Stomach (tissue), 9 donors: ENCODE data around the gene MALT1. TPM values are rescaled to one million over a fixed set of nuclear protein-coding genes. Genes with fewer than 3 reads are reported as not detected.
A peak's percentile ranks its signal among the peaks of the same experiment; 100 is the strongest.

Experiments
- DNase-seq, 2 donors: peaks; one replicate each; pipeline versions ENCODE4 v3.0.0 to v3.0.0-alpha.2; 2013 to 2019
- H3K27ac ChIP-seq, 5 donors: fragments of 200-600 bp in 4 of 5; sonication (generic) in 4 of 5; one replicate each; pipeline ENCODE4 v1.5.1; 2013 to 2019; ENCODE audit warnings: mild to moderate bottlenecking in 1 of 5, moderate library complexity in 1 of 5
- H3K27me3 ChIP-seq, 3 donors: fragments of 200-600 bp; sonication (generic); one replicate each; pipeline ENCODE4 v1.5.1; 2017 to 2019; ENCODE audit warnings: mixed run types in 1 of 3
- H3K36me3 ChIP-seq, 4 donors: fragments of 200-600 bp; sonication (generic); 1 replicate in 3 of 4; 2 replicates in 1 of 4; pipeline ENCODE4 v1.5.1; 2016 to 2019
- H3K4me1 ChIP-seq, 4 donors: fragments of 200-600 bp; sonication (generic); one replicate each; pipeline ENCODE4 v1.5.1; 2016 to 2019
- H3K4me3 ChIP-seq, 4 donors: fragments of 200-600 bp; sonication (generic) in 3 of 4; one replicate each; pipeline ENCODE4 v1.5.1; 2016 to 2019; ENCODE audit warnings: mild to moderate bottlenecking in 1 of 4
- H3K9me3 ChIP-seq, 4 donors: fragments of 200-600 bp; sonication (generic); one replicate each; pipeline ENCODE4 v1.5.1; 2016 to 2019
- CTCF ChIP-seq, 7 experiments: fragments of 450-650 bp in 4 of 7; fragments of 200-600 bp in 3 of 7; sonication (generic) in 3 of 7; IDR thresholded peaks; one replicate each; pipeline ENCODE4 v1.5.1; 2016 to 2019; ENCODE audit warnings: antibody characterized with exemption in 7 of 7, control low read depth in 2 of 7, mild to moderate bottlenecking in 1 of 7
- EP300 ChIP-seq: sonication (generic); formaldehyde crosslinking; IDR thresholded peaks from one replicate; pipeline ENCODE4 v1.6.1; 2017; ENCODE audit warnings: antibody characterized with exemption
- POLR2A ChIP-seq, 4 donors: fragments of 450-650 bp; IDR thresholded peaks; one replicate each; pipeline ENCODE4 v1.6.1; 2016; ENCODE audit warnings: antibody characterized with exemption in 4 of 4, control low read depth in 2 of 4, mild to moderate bottlenecking in 1 of 4, moderate library complexity in 1 of 4
- POLR2AphosphoS5 ChIP-seq, 3 donors: sonication (generic); formaldehyde crosslinking; IDR thresholded peaks; one replicate each; pipeline ENCODE4 v1.6.1; 2016; ENCODE audit warnings: antibody characterized with exemption in 3 of 3
- WGBS, 5 donors: extraction: QIAGEN DNeasy Blood & Tissue Kit in 3 of 5; methylation state at CpG; one replicate each; pipeline versions ENCODE4 v1.1.5 to v1.1.7; 2013 to 2018; 5-methylcytosine and 5-hydroxymethylcytosine counted together
- intact Hi-C: fragments of 100-400 bp; cut with DNase I; formaldehyde crosslinking; loops from one replicate; pipeline ENCODE4 v1.15.1; 2023; ENCODE audit warnings: low total_unique reads
- polyA plus RNA-seq, 3 donors: library from polyadenylated mRNA; stranded (reverse); fragments of 200-250 nt; gene quantifications; one replicate each; pipeline ENCODE4 v1.2.3, GENCODE V29; 2013
- total RNA-seq, 5 donors: library from RNA; depleted of rRNA; stranded (reverse); fragments of >200 nt; gene quantifications; one replicate each; pipeline versions ENCODE4 v1.1.0 to v1.2.3, GENCODE V29; 2014 to 2016
- donor health status: healthy with polysubstance abuse.
- donor health status: Bipolar disorder and iron deficiency.
- donor health status: healthy.

MALT1 gene
- total and polyA plus RNA-seq, 8 donors = 4.9 to 85.7 (median 13.8) TPM

- H3K36me3 ChIP-seq = no peaks in the 10 kb centered on the region
- WGBS, 5 donors = 44 to 56% (median 49%) methylated on average over 3 of the region's 3 CpGs
Measured at GRCh38 chr18:58674863-58675472, 3.7 kb downstream of the MALT1 start.

GRCh38 chr18:58676270-58676669 is 5.0 kb downstream of the MALT1 start:
- Histone ChIP-seq H3K4me1 (peaks cover 0 to 31% (median 17%) of the 10 kb centered on the region in 4 donors), H3K27ac (no peak overlapping the region), H3K27me3 (no peaks in the 10 kb centered on the region), H3K9me3 (no peaks in the 10 kb centered on the region), H3K4me3 (no peak overlapping the region), H3K36me3 (peaks cover 0 to 3% (median under 1%) of the 10 kb centered on the region in 4 donors)
- intact Hi-C loops = no loop called here
- 95 to 99% (median 97%) methylated on average over 1 of the region's 1 CpG for WGBS, 5 donors
- DNase-seq = no peak
- TF ChIP-seq POLR2A (IDR thresholded peaks at IDR 0.05) (no peak), CTCF (IDR thresholded peaks at IDR 0.05) (no peak), EP300 (no peak)

More at GRCh38 chr18:58674863-58675472, 3.7 kb downstream of the MALT1 start:
- Histone ChIP-seq H3K27me3 (no peaks in the 10 kb centered on the region), H3K4me3 (no peak overlapping the region), H3K4me1 (peaks cover 10 to 41% (median 24%) of the 10 kb centered on the region in 4 donors), H3K9me3 (no peaks in the 10 kb centered on the region), H3K27ac (no peak overlapping the region)
- DNase-seq = no peak
- intact Hi-C loops = no loop called here
- TF ChIP-seq EP300 (no peak), CTCF (IDR thresholded peaks at IDR 0.05) (no peak), POLR2A (IDR thresholded peaks at IDR 0.05) (no peak), POLR2AphosphoS5 (IDR thresholded peaks at IDR 0.05) (no peak)

GRCh38 chr18:58682429-58683069 is 11.3 kb downstream of the MALT1 start:
- TF ChIP-seq CTCF (IDR thresholded peaks at IDR 0.05) = no peak
- TF ChIP-seq POLR2AphosphoS5 (IDR thresholded peaks at IDR 0.05) = peak in 1 of 3 donors; percentile 52
- TF ChIP-seq EP300 = no peak
- TF ChIP-seq POLR2A (IDR thresholded peaks at IDR 0.05) = no peak
- Histone ChIP-seq H3K27me3 (no peaks in the 10 kb centered on the region), H3K4me1 (peaks cover 0 to 9% (median 3%) of the 10 kb centered on the region in 4 donors), H3K9me3 (no peaks in the 10 kb centered on the region), H3K4me3 (no peak overlapping the region), H3K36me3 (peaks cover 0 to 40% (median 34%) of the 10 kb centered on the region in 4 donors), H3K27ac (no peak overlapping the region)
- peak; percentile 70 to 84 for DNase-seq
- intact Hi-C loops = no loop called here
- WGBS, 5 donors = 53 to 66% (median 66%) methylated on average over 5 of the region's 5 CpGs

- 56 to 67% (median 63%) methylated on average over 6 of the region's 6 CpGs for WGBS, 5 donors
- H3K9me3 ChIP-seq = no peaks in the 10 kb centered on the region
- peaks cover 0 to 50% (median 37%) of the 10 kb centered on the region in 4 donors for H3K36me3 ChIP-seq
- intact Hi-C loops = no loop called here
- peaks cover 0 to under 1% (median 0%) of the 10 kb centered on the region in 4 donors for H3K4me1 ChIP-seq
- H3K27ac ChIP-seq = peak overlapping the region in 1 of 5 donors; percentile 24
- H3K27me3 ChIP-seq = no peaks in the 10 kb centered on the region
- DNase-seq = peak in 1 of 2 donors; percentile 49
- H3K4me3 ChIP-seq = no peak overlapping the region
- TF ChIP-seq POLR2A (IDR thresholded peaks at IDR 0.05) = no peak
- no peak for TF ChIP-seq CTCF (IDR thresholded peaks at IDR 0.05)
- TF ChIP-seq EP300 = no peak
- no peak for TF ChIP-seq POLR2AphosphoS5 (IDR thresholded peaks at IDR 0.05)
Measured at GRCh38 chr18:58687871-58688308, 16.6 kb downstream of the MALT1 start.
